ENCODE measurements around the gene OTOL1. TPM values are rescaled to one million over a fixed set of nuclear protein-coding genes. Genes with fewer than 3 reads are reported as not detected.

OTOL1 gene
- total RNA-seq, 1 donor from 2014 or later, result not detected

DNA sequence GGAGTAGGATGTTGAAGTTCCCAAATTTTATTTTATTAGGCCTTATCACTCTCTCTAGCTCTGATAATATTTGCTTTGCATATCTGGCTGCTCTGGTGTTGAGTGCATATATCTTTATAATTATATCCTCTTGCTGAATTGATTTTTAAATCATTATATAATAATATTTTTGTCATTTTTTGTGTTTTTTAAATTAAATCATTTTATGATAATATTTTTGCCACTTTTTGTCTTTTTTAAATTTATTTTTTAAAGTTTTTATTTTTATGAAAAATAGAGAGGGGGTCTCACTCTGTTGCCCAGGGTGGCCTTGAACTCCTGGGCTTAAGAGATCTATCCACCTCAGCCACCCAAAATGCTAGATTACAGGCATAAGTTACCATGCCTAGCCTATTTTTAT is 34.5 kb upstream of the OTOL1 start:
- TF ChIP-seq, protein P1, sequence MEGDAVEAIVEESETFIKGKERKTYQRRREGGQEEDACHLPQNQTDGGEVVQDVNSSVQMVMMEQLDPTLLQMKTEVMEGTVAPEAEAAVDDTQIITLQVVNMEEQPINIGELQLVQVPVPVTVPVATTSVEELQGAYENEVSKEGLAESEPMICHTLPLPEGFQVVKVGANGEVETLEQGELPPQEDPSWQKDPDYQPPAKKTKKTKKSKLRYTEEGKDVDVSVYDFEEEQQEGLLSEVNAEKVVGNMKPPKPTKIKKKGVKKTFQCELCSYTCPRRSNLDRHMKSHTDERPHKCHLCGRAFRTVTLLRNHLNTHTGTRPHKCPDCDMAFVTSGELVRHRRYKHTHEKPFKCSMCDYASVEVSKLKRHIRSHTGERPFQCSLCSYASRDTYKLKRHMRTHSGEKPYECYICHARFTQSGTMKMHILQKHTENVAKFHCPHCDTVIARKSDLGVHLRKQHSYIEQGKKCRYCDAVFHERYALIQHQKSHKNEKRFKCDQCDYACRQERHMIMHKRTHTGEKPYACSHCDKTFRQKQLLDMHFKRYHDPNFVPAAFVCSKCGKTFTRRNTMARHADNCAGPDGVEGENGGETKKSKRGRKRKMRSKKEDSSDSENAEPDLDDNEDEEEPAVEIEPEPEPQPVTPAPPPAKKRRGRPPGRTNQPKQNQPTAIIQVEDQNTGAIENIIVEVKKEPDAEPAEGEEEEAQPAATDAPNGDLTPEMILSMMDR (IDR thresholded peaks at IDR 0.05; ENCODE audit: unreplicated experiment), result no peak
- Mint-ChIP-seq H3K4me3 (ENCODE audit: unreplicated experiment) (no peak overlapping the region), H3K4me1 (ENCODE audit: unreplicated experiment) (no peaks in the 10 kb centered on the region), H3K27me3 (ENCODE audit: unreplicated experiment) (peaks cover 2% of the 10 kb centered on the region), H3K9me3 (ENCODE audit: unreplicated experiment) (no peaks in the 10 kb centered on the region), H3K27ac (ENCODE audit: unreplicated experiment) (no peak overlapping the region), H3K36me3 (ENCODE audit: low read depth, unreplicated experiment) (no peaks in the 10 kb centered on the region)
- no peak for DNase-seq (ENCODE audit: low spot score)

DNA sequence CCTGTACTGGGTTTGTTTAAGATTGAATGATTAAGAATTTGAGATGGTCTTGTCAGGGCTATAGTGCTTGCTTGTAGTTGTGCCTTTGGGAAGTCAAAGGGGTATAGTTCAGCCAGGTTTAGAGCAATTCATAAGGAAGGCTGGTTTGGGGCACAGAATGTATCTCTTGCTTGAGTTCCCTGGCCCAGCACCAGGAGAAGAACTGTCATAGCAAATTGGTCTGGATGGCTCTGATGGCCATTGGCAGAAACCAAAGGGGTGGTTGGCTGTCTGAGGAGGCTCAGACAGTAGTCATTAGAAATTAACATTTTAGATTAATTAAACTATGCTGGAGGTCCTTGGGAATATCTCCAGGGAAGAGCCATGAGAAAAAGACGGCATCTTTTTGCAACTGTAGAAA is 25.4 kb upstream of the OTOL1 start:
- Mint-ChIP-seq H3K9me3 (ENCODE audit: unreplicated experiment) (no peaks in the 10 kb centered on the region), H3K36me3 (ENCODE audit: low read depth, unreplicated experiment) (no peaks in the 10 kb centered on the region), H3K4me3 (ENCODE audit: unreplicated experiment) (no peak overlapping the region), H3K4me1 (ENCODE audit: unreplicated experiment) (no peaks in the 10 kb centered on the region), H3K27me3 (ENCODE audit: unreplicated experiment) (no peaks in the 10 kb centered on the region), H3K27ac (ENCODE audit: unreplicated experiment) (no peak overlapping the region)
- DNase-seq (ENCODE audit: low spot score), result no peak
- TF ChIP-seq, protein P1 (IDR thresholded peaks at IDR 0.05; ENCODE audit: unreplicated experiment), result no peak

DNA sequence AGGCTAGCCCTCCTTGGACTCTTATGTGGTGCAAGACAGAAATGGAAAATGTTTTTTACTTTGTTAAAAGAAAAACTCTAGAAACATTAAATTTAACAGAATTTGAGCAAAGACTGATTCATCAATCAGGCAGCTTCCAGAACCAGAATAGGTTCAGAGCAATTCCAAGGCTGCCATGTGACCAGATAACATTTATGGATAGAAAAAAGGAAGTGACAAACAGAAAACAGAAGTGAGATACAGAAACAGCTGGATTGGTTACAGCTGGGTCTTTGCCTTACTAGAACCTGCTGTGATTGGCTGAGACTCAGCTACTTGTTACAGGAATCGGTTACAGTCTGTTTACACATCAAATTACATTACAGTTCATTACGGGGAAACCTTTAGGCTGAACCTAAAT is 22.5 kb upstream of the OTOL1 start:
- no peaks in the 10 kb centered on the region for H3K36me3 Mint-ChIP-seq (ENCODE audit: low read depth, unreplicated experiment)
- no peaks in the 10 kb centered on the region for H3K9me3 Mint-ChIP-seq (ENCODE audit: unreplicated experiment)
- TF ChIP-seq, protein P1 (IDR thresholded peaks at IDR 0.05; ENCODE audit: unreplicated experiment), result no peak
- no peak overlapping the region for H3K27ac Mint-ChIP-seq (ENCODE audit: unreplicated experiment)
- no peaks in the 10 kb centered on the region for H3K27me3 Mint-ChIP-seq (ENCODE audit: unreplicated experiment)
- no peaks in the 10 kb centered on the region for H3K4me1 Mint-ChIP-seq (ENCODE audit: unreplicated experiment)
- DNase-seq (ENCODE audit: low spot score), result no peak
- H3K4me3 Mint-ChIP-seq (ENCODE audit: unreplicated experiment), result no peak overlapping the region

DNA sequence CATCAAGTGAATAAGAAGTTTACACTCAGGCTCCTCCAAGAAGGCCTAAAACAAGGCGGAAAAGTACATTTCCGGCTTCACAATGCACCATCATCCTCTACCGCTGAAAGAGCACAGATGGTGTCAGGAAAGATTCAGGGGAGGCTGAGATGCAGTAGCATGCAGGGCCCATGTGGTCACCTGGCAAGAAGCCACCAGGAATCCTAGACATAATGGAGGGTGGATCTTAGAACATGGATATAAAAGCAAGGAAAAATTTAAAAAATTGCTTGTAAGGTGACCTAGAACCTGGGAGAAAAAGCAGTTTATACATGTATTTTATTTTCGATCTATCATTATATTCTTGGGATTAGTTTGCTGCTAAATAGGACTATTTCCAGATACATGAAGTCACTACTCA is 21.9 kb upstream of the OTOL1 start:
- TF ChIP-seq, protein P1 (IDR thresholded peaks at IDR 0.05; ENCODE audit: unreplicated experiment), result no peak
- Mint-ChIP-seq H3K27me3 (ENCODE audit: unreplicated experiment) (no peaks in the 10 kb centered on the region), H3K4me3 (ENCODE audit: unreplicated experiment) (no peak overlapping the region), H3K36me3 (ENCODE audit: low read depth, unreplicated experiment) (no peaks in the 10 kb centered on the region), H3K4me1 (ENCODE audit: unreplicated experiment) (no peaks in the 10 kb centered on the region), H3K27ac (ENCODE audit: unreplicated experiment) (no peak overlapping the region), H3K9me3 (ENCODE audit: unreplicated experiment) (no peaks in the 10 kb centered on the region)
- no peak for DNase-seq (ENCODE audit: low spot score)

DNA sequence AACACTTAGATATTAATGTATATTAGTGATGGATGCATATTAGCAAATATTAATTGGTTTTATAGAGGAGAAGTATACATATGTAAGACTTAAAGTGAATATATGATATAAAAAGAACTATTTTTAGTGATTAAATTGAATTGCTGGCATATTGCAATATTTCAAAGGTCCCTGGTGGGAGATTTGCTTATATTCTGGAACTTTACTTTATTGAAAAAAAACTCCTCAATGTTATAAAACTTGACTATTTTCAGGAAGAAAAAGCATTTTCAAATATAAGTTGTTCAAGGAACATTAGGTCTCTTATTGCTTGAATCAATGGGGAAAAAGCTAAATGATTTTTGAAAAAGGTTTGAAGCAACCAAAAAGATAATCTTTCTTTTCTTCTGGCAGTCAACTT is 21.4 kb upstream of the OTOL1 start:
- Mint-ChIP-seq H3K4me1 (ENCODE audit: unreplicated experiment) (no peaks in the 10 kb centered on the region), H3K27ac (ENCODE audit: unreplicated experiment) (no peak overlapping the region), H3K9me3 (ENCODE audit: unreplicated experiment) (no peaks in the 10 kb centered on the region), H3K27me3 (ENCODE audit: unreplicated experiment) (no peaks in the 10 kb centered on the region), H3K36me3 (ENCODE audit: low read depth, unreplicated experiment) (no peaks in the 10 kb centered on the region), H3K4me3 (ENCODE audit: unreplicated experiment) (no peak overlapping the region)
- TF ChIP-seq, protein P1 (IDR thresholded peaks at IDR 0.05; ENCODE audit: unreplicated experiment), result no peak
- DNase-seq (ENCODE audit: low spot score), result no peak

All from endothelial cell (in vitro differentiated cells).